HK-2 (cell line): Measurements from ENCODE around the gene FAM219A.
A peak's percentile ranks its signal among the peaks of the same experiment; 100 is the strongest.
"Not testable (repeated sequence)": the region's sequence is repeated elsewhere in the genome, so short reads cannot be mapped to it uniquely, and the experiment has no call there.

Experiments used
- DNase-seq: peaks from one replicate; pipeline ENCODE4 v3.0.0-alpha.2; 2018; ENCODE audit not compliant: unreplicated experiment

The FAM219A gene

GRCh38 chr9:34443976-34444375 lies 14.4 kb downstream of the FAM219A start:
- DNase-seq, result no peak

GRCh38 chr9:34443533-34443932 lies 14.8 kb downstream of the FAM219A start:
- DNase-seq, result no peak

- no peak for DNase-seq
Observed at GRCh38 chr9:34442770-34443169, 15.6 kb downstream of the FAM219A start.

- DNase-seq, result no peak
Observed at GRCh38 chr9:34440017-34440416, 18.4 kb downstream of the FAM219A start.

- not testable (repeated sequence) for DNase-seq
Observed at GRCh38 chr9:34438465-34438864, 19.9 kb downstream of the FAM219A start.

GRCh38 chr9:34437926-34438307 lies 20.5 kb downstream of the FAM219A start:
- DNase-seq, result not testable (repeated sequence)

GRCh38 chr9:34437006-34437925 lies 21.1 kb downstream of the FAM219A start:
- DNase-seq, result no peak

GRCh38 chr9:34431667-34432066 lies 26.7 kb downstream of the FAM219A start:
- no peak for DNase-seq

GRCh38 chr9:34430843-34431437 lies 27.4 kb downstream of the FAM219A start:
- DNase-seq, result peak; percentile 26

GRCh38 chr9:34428325-34428958 lies 29.9 kb downstream of the FAM219A start:
- no peak for DNase-seq

GRCh38 chr9:34426347-34427074 lies 31.9 kb downstream of the FAM219A start:
- DNase-seq, result no peak

GRCh38 chr9:34419716-34420504 lies 38.5 kb downstream of the FAM219A start:
- DNase-seq, result no peak

- DNase-seq, result no peak
Observed at GRCh38 chr9:34417734-34418133, 40.6 kb downstream of the FAM219A start.

- peak; percentile 22 for DNase-seq
Observed at GRCh38 chr9:34413231-34413852, 45.0 kb downstream of the FAM219A start.

- no peak for DNase-seq
Observed at GRCh38 chr9:34412336-34412735, 46.0 kb downstream of the FAM219A start.

- DNase-seq, result no peak
Observed at GRCh38 chr9:34409154-34409553, 49.2 kb downstream of the FAM219A start.

- no peak for DNase-seq
Observed at GRCh38 chr9:34408173-34408572, 50.2 kb downstream of the FAM219A start.

- no peak for DNase-seq
Observed at GRCh38 chr9:34406219-34406618, 52.2 kb downstream of the FAM219A start.

GRCh38 chr9:34405719-34406118 lies 52.7 kb downstream of the FAM219A start:
- no peak for DNase-seq

- peak; percentile 63 for DNase-seq
Observed at GRCh38 chr9:34403554-34404380, 54.6 kb downstream of the FAM219A start.
